Measurements from ENCODE around the gene DACT2. TPM values are rescaled to one million over a fixed set of nuclear protein-coding genes. Genes with fewer than 3 reads are reported as not detected.
"Not testable (repeated sequence)": the region's sequence is repeated elsewhere in the genome, so short reads cannot be mapped to it uniquely, and the experiment has no call there.

DACT2 gene
- total RNA-seq, 1 donor from 2014 or later, result 1.9 TPM

DNA sequence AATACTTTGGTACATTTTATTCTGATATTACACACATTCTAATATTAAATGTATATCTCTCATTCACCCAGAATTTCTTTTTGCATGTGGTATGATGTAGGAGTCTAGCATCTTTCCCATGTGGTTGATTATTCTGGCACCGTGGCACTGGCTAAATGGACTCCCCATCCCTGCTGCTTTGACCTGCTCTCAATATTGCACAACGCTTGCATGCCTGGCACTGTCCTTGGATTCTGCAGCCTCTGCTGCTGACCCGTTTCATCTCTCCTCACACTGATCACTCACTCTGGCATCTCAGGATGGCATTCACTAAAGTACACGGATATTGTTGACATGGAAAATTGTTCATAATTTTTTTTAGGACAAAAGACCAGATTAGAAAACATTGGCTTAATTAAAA is 11.5 kb upstream of the DACT2 start:
- no peak for ATAC-seq
- no peak for DNase-seq (ENCODE audit: low spot score)
- intact Hi-C loops (cut with DNase I), result no loop called here

DNA sequence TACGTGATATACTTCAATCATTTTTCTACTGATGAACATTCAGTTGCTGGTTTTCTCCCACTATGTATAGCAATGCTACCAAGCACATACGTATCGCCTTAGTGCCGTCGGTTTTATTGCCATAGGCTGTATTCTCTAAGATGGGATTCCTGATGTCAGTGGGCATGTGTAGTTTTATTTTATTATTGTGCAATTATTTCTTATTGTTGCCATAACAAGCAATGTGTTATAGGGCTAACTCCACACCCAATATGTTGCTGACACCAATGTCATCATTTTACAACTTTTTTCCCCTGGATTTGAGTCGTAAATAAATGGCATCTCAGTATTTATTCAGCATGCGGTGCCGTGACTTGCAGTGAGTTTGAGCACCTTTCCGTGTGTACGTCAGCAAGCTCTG is 10.8 kb upstream of the DACT2 start:
- ATAC-seq (no peak), DNase-seq (ENCODE audit: low spot score) (no peak)
- intact Hi-C loops (cut with DNase I), result no loop called here

DNA sequence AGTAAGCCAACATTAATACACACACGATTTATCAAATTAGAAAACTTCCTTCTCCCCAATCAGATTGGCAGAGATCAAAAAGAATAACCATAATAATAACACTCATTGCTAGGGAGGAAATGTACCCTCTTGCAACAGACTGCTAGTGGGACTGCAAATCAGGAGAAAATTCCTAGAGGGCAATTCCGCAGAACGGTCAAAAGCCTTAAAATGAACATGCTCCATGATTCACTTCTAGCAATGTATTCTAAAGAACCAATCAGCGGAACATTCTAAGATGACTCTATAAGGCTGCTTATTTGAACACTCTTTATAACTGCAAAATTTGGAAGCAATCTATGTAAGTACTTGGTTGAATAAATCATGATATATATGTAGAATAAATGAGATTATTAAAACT is 8.5 kb upstream of the DACT2 start:
- DNase-seq (ENCODE audit: low spot score) (no peak), ATAC-seq (no peak)
- intact Hi-C loops (cut with DNase I), result no loop called here

DNA sequence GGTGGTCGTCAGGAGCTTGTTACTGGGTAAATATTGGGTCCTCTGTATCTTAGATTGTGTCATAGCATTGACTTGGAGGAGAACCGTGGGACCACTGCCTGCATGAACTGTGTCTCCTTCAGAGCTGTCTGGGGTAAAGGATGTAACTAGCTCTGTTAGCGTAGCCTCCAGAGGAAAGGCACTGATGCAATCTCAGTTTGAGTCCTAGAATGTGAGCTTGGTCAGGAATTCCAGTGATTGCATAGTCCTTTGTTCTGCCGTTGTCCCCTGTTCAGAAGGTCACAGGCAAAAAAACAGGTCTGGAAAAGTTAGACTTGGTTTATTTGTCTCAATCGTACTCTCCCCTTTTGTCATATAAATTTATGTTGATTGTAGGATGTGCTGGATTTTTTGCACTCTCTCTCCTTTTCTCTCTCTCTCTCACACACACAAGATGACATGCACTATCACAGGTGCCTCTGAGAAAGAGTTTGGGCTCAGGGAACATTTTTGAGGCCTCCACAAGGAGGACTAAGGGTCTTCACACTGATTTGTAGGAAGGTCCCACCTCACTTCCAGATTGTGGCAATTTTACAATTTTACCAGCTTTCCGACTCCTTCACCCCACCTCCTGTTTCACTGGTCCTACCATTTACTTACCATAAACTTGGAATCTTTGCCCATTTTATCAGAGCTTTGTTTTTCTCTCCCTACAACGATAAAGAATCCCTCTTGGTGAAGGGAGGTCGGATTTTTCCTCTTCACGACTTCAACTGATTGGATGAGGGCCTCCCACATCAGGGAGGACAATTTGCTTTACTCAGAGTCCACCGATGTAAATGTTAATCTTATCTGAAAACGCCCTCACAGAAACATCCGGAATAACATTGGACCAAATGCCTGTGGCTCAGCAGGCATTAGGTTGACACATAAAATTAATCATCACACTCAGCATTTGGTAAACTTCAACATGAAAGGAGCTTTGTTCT is 7.0 kb upstream of the DACT2 start:
- DNase-seq (ENCODE audit: low spot score) (no peak), ATAC-seq (no peak)
- intact Hi-C loops (cut with DNase I), result no loop called here

DNA sequence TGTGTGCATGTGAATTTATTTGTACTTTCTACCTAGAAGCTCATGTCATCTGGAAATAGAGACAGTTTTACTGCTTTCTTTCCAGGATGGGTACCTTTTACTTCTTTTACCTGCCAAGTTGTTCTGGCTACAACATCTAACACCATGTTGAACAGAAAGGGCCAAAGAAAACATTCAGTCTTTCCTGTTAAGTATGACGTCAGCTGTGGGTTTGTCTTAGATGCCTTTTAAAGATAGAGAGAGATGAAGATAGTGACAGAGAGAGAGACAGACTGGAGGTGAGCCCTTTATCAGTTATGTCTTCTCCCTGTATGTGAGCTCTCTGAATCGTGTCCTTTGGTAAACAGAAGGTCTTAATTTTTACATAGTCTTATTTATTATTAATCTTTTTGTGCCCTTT is 3.4 kb upstream of the DACT2 start:
- intact Hi-C loops (cut with DNase I), result no loop called here
- ATAC-seq, result no peak

DNA sequence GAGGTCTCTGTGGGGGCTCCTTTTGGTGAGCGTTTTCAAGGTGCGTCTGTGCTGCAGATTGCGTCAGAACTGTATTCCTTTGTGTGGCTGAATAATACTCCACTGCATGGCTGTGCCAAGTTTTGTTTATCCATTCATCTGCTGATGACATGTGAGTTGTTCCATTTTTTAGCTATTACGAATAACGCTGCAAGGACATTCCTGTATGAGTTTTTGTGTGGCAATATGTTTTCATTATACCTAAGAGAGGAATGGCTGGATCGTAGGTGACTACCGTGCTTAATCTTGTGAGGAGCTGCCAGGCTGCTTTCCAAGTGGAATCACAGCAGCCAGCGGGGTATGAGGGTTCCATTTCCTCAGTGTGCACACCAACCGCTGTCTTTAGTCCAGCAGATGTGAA is 1.1 kb upstream of the DACT2 start:
- intact Hi-C loops (cut with DNase I), result no loop called here
- DNase-seq (ENCODE audit: low spot score) (no peak), ATAC-seq (no peak)

More for the DNA sequence above, 3.4 kb upstream of the DACT2 start:
- no peak for DNase-seq (ENCODE audit: low spot score)

DNA sequence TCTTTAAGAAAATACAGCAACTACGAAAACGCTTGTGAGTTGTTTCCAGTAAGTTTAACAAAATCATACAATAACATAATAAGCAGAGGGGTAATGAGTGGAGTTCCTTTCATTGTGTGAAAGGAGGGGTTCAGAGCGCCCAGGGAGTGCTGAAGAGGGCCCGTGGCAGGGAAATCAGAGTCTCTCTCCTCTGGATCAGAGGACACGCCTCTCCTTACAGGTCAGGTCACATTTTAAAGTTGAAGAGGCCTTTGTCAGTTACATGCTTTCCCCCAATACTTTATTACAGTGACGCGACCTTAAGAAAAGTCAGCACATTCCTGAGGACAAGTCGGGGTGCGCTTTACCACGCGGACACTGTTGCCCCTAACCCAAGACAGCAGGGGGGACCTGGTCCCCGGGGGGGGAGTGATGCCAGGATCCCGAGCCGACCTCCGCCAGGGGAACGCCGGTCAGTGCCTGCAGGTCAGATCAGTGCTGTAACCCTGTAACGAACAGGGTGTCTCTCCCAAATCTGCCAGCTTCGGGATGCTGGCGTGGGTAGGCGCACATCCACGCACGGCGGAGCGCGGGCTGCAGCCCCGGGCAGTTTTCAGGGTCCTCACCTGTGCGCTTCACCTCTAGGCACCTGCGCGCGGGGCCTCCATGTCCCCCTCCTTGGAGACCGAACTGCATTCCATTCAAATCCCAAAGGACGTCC is 848 bp downstream of the DACT2 start:
- ATAC-seq (peak; percentile 26), DNase-seq (ENCODE audit: low spot score) (no peak)
- intact Hi-C loops (cut with DNase I), result no loop called here

DNA sequence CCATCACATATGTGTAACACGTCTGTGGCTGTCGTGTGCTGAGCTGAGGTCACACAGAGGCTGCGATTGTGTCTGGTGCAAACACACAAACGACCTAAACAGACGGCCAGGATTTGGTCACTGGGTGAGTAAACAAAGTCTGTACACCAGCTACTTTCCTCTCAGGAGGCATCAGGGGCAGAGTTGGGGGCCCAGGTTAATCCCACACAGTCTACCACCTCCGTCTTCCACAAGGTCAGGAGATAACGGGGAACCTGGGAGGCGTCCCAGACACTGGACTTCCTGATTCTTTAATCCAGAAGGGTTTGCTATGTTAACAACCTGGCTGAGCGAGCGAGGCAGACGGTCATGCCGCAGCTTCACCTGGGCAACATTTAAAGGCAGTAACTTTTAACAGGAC is 1.5 kb downstream of the DACT2 start:
- DNase-seq (ENCODE audit: low spot score), result no peak
- intact Hi-C loops (cut with DNase I), result no loop called here
- no peak for ATAC-seq

DNA sequence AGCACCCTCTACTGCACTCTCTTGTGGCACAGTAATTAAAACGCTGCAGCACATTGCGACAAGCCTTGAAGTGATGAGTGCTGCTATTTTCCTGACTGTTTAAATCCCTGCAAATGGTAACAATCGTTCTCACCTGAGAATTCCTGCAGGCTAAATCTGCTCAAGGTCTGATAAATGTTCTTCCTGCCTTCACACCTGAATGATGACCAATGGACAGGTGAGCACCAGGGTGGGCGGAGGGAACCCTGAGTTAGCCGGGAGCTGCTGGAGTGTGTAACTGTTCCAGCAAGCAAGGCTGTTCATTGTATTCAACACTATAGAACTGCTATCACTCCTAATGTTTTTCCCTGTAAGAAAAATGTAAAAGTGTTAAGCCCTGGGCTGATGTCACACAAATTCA is 4.0 kb downstream of the DACT2 start:
- DNase-seq (ENCODE audit: low spot score), result no peak
- no peak for ATAC-seq
- intact Hi-C loops (cut with DNase I), result no loop called here

DNA sequence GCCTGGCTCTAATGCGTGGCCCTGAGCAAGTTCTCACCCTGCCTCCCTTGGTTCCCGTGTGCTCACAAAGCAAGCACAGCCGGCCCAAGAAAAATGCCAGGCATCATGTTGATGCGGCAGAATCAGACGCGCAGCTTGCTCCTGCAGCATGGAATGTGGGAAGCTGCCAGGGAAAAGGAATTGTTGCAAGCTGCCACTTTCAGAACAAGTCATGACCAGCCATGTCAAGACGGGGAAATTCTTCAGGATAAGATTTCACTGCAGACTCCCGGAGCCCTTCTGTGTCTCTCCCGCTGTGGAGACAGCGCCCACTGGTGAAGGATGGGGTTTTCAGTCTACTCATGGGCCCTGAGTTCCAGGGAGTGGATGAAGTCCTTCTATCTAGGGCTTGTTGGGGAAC is 4.6 kb downstream of the DACT2 start:
- DNase-seq (ENCODE audit: low spot score), result no peak
- ATAC-seq, result peak; percentile 64
- intact Hi-C loops (cut with DNase I), result no loop called here

DNA sequence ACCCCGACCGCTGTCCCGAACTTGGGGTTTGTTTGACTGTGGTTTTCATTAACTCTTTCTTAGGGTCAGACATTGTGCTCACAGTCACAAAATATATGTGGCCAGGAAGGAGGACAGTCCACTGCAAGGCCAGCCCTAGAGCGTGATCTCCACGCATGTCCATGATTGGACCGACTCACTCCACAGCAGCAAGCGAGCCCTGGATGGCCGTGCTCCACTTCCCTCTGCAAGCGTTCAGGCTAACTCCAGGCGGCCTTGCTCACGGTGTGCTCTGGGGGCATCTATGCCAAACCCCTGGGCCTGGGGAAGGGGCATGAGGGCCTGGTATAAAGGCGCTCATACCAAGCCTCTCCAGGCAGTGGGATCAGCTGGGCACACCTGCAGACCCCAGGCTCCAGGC is 5.6 kb downstream of the DACT2 start:
- intact Hi-C loops (cut with DNase I), result no loop called here

DNA sequence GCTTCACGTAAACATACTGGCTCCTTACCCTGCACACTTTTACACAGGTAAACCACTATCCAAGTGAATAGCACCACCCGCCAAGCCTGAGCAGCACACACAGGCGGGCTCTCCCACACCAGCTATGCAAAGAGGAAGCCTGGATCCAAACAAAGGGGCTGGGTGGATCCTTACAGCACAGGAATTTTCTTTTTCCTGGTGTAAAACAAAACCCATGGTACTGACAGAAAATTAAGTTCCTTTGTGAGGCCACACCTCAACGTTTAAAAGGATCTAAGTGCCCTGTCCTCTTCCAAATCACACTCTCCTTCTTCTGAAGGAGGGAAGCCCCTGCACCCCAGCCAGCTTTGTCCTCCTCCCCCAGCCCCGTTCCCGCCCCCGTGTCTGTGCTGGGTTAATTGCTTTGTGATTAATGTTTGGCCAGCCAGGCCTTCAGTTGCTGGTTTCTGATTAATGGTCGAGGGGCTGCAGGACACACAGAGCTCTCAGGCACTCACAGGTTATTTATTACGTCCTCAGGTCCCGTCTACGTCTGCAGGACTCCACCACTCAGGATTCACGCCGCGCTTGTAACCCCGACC is 6.1 kb downstream of the DACT2 start:
- ATAC-seq, result no peak
- intact Hi-C loops (cut with DNase I), result no loop called here

More for the DNA sequence above, 5.6 kb downstream of the DACT2 start:
- ATAC-seq, result no peak
- no peak for DNase-seq (ENCODE audit: low spot score)

DNA sequence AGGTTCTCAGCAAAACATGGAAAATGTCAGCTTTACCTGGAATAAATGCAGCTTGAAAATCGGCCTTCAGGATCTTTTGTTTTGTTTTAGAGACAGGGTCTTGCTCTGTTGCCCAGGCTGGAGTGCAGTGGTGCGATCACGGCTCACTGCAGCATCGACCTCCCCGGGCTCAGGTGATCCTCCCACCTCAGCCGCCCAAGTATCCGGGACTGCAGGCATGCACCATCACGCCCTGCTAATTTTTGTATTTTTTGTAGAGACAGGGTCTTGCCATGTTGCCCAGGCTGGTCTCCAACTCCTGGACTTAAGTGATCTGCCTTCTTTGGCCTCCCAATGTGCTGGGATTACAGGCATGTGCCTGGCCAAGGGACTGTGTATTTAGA is 7.5 kb downstream of the DACT2 start:
- intact Hi-C loops (cut with DNase I); DNase-seq (ENCODE audit: low spot score); ATAC-seq: not testable (repeated sequence)

More for the DNA sequence above, 6.1 kb downstream of the DACT2 start:
- no peak for DNase-seq (ENCODE audit: low spot score)

DNA sequence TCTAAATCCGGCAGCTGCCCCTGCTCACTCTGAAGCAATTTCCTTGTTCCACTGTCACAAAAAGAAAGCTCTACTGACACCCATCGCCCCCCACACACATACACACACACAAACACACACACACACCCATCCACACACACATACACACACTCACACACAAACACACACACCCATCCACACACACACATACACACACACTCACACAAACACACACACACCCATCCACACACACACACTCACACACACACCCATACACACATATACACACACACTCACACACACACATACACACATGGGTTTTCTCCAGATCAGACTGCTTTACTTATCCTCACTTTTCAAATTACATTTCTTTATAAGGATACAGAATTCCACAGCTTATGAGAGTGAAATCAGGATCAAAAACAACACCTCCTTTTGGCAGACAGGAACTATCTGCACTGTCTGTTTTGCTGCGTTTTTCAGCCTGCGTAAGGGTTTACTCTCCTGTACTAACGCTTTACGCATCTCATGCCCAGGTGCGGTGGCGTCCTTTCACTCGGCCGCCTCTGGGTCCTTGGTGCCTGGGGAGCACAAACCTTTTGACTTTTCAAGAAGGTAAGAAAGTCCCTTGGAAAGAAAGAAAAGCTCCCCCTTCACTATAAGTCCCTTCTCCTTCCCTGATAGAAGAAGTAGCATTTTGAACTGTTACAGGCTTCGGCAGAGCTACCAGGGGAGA is 8.0 kb downstream of the DACT2 start:
- intact Hi-C loops (cut with DNase I), result no loop called here
- DNase-seq (ENCODE audit: low spot score) (no peak), ATAC-seq (no peak)

DNA sequence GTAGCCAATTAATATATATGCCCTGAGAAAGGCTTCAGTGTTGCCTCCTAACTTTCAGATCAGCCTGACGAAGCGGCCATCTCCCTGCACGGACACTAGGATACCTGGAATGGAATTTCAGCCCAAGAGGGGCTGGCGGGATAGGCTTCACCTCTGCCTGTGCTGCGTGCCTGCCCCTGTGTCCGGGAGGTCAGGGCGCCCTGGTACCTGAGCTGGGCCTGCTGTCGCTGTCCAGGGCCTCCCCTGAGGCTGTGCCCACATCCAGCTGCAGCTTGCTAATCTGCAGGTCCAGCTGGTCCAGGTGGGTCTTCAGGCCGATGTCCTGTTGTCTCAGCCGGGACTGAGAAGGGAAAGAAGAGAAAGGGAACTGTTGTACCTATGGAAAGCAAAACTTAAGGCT is 8.6 kb downstream of the DACT2 start:
- intact Hi-C loops (cut with DNase I), result no loop called here
- DNase-seq (ENCODE audit: low spot score), result no peak
- no peak for ATAC-seq

DNA sequence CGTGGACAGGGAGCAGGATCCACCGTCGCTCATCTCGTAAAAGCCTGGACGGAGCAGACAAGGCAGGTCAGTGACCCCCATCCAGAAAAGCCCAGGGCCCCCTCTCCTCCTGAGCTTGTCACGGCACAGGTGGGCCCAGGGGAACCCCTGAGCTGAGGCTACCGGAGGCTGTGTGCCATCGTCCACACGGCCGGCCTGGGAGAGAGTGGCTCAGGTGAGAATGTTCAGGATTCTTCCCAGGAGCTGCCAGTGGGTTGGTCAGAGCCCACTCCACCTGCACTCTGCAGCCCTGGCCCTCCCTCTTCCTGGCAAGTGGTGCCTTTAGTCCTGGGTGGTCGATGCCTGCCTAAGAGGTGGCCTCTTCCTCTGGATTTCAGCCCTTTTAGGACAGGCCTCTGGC is 9.2 kb downstream of the DACT2 start:
- no peak for DNase-seq (ENCODE audit: low spot score)
- intact Hi-C loops (cut with DNase I), result no loop called here
- ATAC-seq, result no peak

DNA sequence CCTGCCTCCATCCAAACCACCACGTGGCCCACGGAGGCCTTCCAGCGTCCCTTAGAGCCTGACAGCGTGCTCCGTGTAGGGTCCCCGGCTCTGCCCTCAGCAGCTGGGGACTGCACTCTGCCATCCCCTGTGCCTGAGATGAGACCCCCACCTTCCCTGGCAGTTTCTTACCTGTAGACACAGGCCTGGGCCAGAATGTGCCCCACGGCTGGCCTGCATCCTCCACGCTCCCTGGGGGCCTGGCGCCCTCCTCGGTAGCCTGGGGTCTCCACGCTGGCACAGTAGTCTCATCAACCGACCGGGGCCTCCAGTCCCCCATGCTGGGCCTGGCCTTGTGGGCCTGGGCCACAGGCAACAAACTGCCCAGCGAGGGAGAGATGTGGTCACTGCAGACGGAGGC is 9.6 kb downstream of the DACT2 start:
- DNase-seq (ENCODE audit: low spot score) (no peak), ATAC-seq (no peak)
- intact Hi-C loops (cut with DNase I), result no loop called here

DNA sequence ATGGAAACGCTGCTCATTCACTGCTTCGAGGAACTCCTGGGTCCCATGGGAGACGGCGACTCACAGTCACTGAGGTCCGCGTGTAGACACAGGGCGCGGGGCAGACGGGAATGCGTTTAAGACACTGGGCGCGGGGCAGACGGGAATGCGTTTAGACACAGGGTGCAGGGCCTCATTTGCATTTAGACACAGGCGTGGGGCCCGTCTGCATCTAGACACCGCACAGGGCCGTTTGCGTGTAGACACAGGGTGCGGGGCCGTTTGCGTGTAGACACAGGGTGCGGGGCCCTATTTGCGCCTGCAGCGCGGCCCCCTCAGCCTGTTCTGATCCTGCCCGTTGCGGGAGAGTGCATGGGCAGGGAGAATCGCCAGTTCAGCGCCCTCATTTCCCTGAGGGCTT is 10.4 kb downstream of the DACT2 start:
- intact Hi-C loops (cut with DNase I), result no loop called here
- no peak for ATAC-seq
- no peak for DNase-seq (ENCODE audit: low spot score)

DNA sequence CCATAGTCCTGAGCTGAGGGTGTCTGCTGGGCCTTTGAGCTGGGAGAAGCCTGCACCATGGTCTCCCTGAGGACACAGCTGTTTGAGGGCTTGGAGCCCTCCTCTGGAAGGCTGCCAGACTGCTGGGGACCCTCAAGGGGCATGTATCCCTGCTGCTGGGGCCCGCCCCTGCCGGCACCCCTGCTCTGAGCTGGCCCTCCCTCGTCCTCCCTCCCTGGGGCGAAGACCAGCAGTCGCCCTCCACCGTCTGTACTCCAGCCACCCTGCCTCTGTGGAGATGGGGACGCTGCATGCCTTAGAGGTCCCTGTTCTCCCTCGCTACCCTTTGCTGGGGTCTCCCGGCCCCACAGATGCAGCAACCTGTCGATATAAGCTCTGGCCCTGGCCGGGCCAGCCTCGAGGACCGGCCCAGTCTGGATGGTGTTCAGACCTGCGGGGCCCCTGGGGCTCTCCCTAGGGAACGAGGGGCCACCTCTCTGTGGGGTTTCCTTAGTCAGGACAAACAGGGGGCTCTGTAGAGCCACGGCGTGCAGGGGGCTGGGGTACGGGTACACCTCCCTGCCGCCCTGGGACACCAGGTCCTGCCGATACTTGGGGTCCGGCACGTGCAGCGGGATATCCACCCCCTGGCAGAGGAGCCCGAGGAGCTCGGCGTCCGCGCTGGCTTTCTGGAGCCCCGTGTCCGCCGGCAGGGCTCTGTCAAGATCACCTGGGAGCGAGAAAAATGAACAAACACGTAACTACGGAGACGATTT is 11.0 kb downstream of the DACT2 start:
- ATAC-seq (no peak), DNase-seq (ENCODE audit: low spot score) (no peak)
- intact Hi-C loops (cut with DNase I), result no loop called here

Data from sciatic nerve (tissue), 2 donors.